ENCODE measurements around the gene AZI2. TPM values are rescaled to one million over a fixed set of nuclear protein-coding genes. Genes with fewer than 3 reads are reported as not detected.

The AZI2 gene
- total RNA-seq, 6 experiments from 2014 or later, result 20.2 to 54.9 (median 33.5) TPM

GRCh38 chr3:28294667-28295413, 53.8 kb downstream of the AZI2 start:
- TF ChIP-seq CTCF (IDR thresholded peaks at IDR 0.05) (no peak), POLR2A (IDR thresholded peaks at IDR 0.05) (no peak)
- no peaks in the 10 kb centered on the region for H3K36me3 ChIP-seq
- H3K4me1 ChIP-seq, result peaks cover 0 to 4% (median 0%) of the 10 kb centered on the region in 4 donors
- WGBS (ENCODE audit: insufficient coverage, low coverage, low lambda C conversion rate, missing lambda C conversion rate), result 75% methylated on average over 7 of the region's 7 CpGs
- no peak overlapping the region for H3K4me3 ChIP-seq
- DNase-seq, result no peak
- H3K27ac ChIP-seq, result no peak overlapping the region
- no peaks in the 10 kb centered on the region for H3K9me3 ChIP-seq
- ATAC-seq, result no peak
- intact Hi-C loops (cut with DNase I), result no loop called here
- no peaks in the 10 kb centered on the region for H3K27me3 ChIP-seq

- no peaks in the 10 kb centered on the region for H3K9me3 ChIP-seq
- H3K27me3 ChIP-seq, result no peaks in the 10 kb centered on the region
- peaks cover 0 to 4% (median 0%) of the 10 kb centered on the region in 4 donors for H3K4me1 ChIP-seq
- no peak overlapping the region for H3K27ac ChIP-seq
- H3K36me3 ChIP-seq, result no peaks in the 10 kb centered on the region
- 76% methylated on average over 4 of the region's 4 CpGs for WGBS (ENCODE audit: insufficient coverage, low coverage, low lambda C conversion rate, missing lambda C conversion rate)
- ATAC-seq (no peak), DNase-seq (no peak)
- intact Hi-C loops (cut with DNase I), result no loop called here
- TF ChIP-seq POLR2A (IDR thresholded peaks at IDR 0.05), result no peak
- TF ChIP-seq CTCF (IDR thresholded peaks at IDR 0.05), result no peak
- H3K4me3 ChIP-seq, result no peak overlapping the region
Measured at GRCh38 chr3:28292622-28293021, 56.0 kb downstream of the AZI2 start.

GRCh38 chr3:28291577-28291976, 57.0 kb downstream of the AZI2 start:
- Histone ChIP-seq H3K27ac (no peak overlapping the region), H3K4me3 (no peak overlapping the region), H3K9me3 (no peaks in the 10 kb centered on the region), H3K4me1 (peaks cover 0 to 4% (median 0%) of the 10 kb centered on the region in 4 donors), H3K27me3 (no peaks in the 10 kb centered on the region), H3K36me3 (no peaks in the 10 kb centered on the region)
- intact Hi-C loops (cut with DNase I), result no loop called here
- ATAC-seq (no peak), DNase-seq (no peak)
- no peak for TF ChIP-seq POLR2A (IDR thresholded peaks at IDR 0.05)
- TF ChIP-seq CTCF (IDR thresholded peaks at IDR 0.05), result no peak

GRCh38 chr3:28290863-28291300, 57.7 kb downstream of the AZI2 start:
- no peaks in the 10 kb centered on the region for H3K9me3 ChIP-seq
- no peaks in the 10 kb centered on the region for H3K36me3 ChIP-seq
- no peaks in the 10 kb centered on the region for H3K27me3 ChIP-seq
- H3K27ac ChIP-seq, result no peak overlapping the region
- intact Hi-C loops (cut with DNase I), result no loop called here
- WGBS (ENCODE audit: insufficient coverage, low coverage, low lambda C conversion rate, missing lambda C conversion rate), result 91% methylated on average over 1 of the region's 1 CpG
- H3K4me1 ChIP-seq, result peaks cover 0 to 4% (median 0%) of the 10 kb centered on the region in 4 donors
- no peak for TF ChIP-seq POLR2A (IDR thresholded peaks at IDR 0.05)
- no peak for TF ChIP-seq CTCF (IDR thresholded peaks at IDR 0.05)
- DNase-seq (no peak), ATAC-seq (no peak)
- H3K4me3 ChIP-seq, result no peak overlapping the region

Measured in right lobe of liver (tissue), 6 donors.